WERI-Rb-1 (cell line): Measurements from ENCODE around the gene INO80D.
"Not testable (repeated sequence)": the region's sequence is repeated elsewhere in the genome, so short reads cannot be mapped to it uniquely, and the experiment has no call there.

ENCODE experiments used
- DNase-seq: peaks from one replicate; pipeline ENCODE4 v3.0.0-alpha.2; 2020
- H3K27ac ChIP-seq: fragments of 250-450 bp; sonication (Bioruptor Pico); 2 replicates; pipeline ENCODE4 v1.5.1; 2020; ENCODE audit warnings: mild to moderate bottlenecking, moderate library complexity
- H3K27me3 ChIP-seq: fragments of 250-450 bp; sonication (Bioruptor Pico); 2 replicates; pipeline ENCODE4 v1.5.1; 2021; ENCODE audit warnings: mild to moderate bottlenecking, low read depth, moderate library complexity; ENCODE audit not compliant: insufficient read depth, severe bottlenecking
- H3K36me3 ChIP-seq: fragments of 250-450 bp; sonication (Bioruptor Pico); 2 replicates; pipeline ENCODE4 v1.5.1; 2020; ENCODE audit warnings: mild to moderate bottlenecking, moderate library complexity
- H3K4me3 ChIP-seq: 2 replicates; pipeline ENCODE4 v1.5.1; 2011; ENCODE audit warnings: low read depth, mild to moderate bottlenecking, control low read depth, low read length
- H3K9me3 ChIP-seq: fragments of 250-450 bp; sonication (Bioruptor Pico); 2 replicates; pipeline ENCODE4 v1.5.1; 2021; ENCODE audit warnings: mild to moderate bottlenecking, moderate library complexity; ENCODE audit not compliant: severe bottlenecking
- TF ChIP-seq, protein P1 (sequence below): IDR thresholded peaks from 2 replicates; pipeline ENCODE4 v1.5.1; 2011; ENCODE audit warnings: low read depth, mild to moderate bottlenecking, control low read depth, inconsistent platforms, low read length

Gene INO80D

DNA sequence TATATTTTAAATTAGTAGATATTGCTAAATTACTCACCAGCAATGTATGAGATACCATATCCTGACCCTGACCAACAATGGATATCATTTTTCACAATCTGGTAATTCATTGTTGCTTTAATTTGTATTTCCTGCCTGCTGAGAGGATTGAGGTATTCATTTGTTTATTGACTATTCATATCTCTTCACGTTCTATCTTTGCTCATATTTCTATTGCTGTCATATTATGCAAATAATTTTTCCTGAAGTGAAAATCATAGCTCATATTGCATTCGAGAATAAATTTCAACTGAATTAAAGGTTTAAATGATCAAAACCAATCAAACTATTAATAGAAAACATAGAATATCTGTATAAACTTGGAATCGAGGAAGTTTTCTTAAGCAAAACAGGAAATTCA, 31.0 kb downstream of the INO80D start:
- Histone ChIP-seq H3K36me3 (peaks cover 41% of the 10 kb centered on the region), H3K4me3 (no peak overlapping the region), H3K27ac (no peak overlapping the region), H3K27me3 (no peaks in the 10 kb centered on the region), H3K9me3 (no peaks in the 10 kb centered on the region)
- TF ChIP-seq, protein P1, sequence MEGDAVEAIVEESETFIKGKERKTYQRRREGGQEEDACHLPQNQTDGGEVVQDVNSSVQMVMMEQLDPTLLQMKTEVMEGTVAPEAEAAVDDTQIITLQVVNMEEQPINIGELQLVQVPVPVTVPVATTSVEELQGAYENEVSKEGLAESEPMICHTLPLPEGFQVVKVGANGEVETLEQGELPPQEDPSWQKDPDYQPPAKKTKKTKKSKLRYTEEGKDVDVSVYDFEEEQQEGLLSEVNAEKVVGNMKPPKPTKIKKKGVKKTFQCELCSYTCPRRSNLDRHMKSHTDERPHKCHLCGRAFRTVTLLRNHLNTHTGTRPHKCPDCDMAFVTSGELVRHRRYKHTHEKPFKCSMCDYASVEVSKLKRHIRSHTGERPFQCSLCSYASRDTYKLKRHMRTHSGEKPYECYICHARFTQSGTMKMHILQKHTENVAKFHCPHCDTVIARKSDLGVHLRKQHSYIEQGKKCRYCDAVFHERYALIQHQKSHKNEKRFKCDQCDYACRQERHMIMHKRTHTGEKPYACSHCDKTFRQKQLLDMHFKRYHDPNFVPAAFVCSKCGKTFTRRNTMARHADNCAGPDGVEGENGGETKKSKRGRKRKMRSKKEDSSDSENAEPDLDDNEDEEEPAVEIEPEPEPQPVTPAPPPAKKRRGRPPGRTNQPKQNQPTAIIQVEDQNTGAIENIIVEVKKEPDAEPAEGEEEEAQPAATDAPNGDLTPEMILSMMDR: no peak
- no peak for DNase-seq

DNA sequence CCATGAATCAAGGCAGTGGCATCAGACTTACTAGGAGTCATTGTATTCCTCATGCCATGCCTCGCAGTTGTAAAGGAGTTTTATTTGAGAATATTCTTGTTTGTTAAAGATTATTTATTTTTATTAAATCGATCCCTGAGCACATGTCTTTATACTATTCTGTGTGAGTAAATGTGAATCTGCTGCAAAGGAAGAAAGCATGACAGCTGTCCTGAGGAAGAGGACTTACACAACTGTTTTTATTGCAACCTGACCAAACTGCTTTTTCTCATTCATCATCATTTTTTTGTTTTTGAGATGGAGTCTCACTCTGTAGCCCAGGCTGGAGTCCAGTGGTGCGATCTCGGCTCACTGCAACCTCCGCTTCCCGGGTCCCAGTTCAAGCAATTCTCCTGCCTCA, 34.1 kb downstream of the INO80D start:
- Histone ChIP-seq H3K36me3 (peaks cover 41% of the 10 kb centered on the region), H3K27me3 (no peaks in the 10 kb centered on the region), H3K4me3 (no peak overlapping the region), H3K9me3 (no peaks in the 10 kb centered on the region), H3K27ac (no peak overlapping the region)
- no peak for DNase-seq
- TF ChIP-seq, protein P1: no peak

DNA sequence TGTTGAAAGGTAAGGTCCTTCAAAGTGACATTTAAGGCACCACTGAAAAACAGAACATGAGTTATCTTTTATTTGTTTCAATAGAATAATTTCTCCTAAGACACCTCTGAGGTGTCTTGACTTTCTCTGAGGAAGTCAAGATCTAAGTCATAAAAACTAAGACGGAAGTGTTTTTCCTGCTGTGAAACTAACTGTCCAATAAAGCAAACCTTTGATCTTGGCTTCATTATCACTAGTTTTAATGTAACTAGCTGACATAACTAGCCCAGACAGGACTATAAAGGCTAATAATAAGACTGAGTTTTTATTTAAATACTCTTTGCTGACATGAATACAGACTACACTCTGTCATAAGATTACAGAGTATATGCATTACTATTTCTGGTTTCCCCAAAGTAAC, 36.6 kb downstream of the INO80D start:
- H3K36me3 ChIP-seq: peaks cover 26% of the 10 kb centered on the region
- TF ChIP-seq, protein P1: no peak
- DNase-seq: no peak
- H3K9me3 ChIP-seq: no peaks in the 10 kb centered on the region
- no peak overlapping the region for H3K27ac ChIP-seq
- no peak overlapping the region for H3K4me3 ChIP-seq
- no peaks in the 10 kb centered on the region for H3K27me3 ChIP-seq

DNA sequence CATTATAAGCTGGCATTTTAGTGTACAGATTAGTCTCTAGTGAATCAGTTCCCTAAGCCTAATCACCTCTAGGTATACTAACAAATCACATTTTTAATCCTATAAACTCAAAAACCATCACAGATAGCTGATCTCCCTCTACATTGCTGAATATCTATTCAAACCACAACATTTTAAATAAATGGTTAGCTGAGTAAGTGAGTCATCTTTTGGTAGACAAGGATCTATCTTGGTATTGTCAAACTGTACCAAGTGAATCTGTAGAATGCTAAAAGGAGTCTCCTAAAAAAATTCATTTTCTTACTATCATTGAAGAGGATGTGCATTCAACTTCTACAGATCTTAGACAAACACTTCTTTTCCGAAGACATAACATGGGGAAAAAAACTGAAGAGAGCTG, 40.7 kb downstream of the INO80D start:
- Histone ChIP-seq H3K9me3 (no peaks in the 10 kb centered on the region), H3K27me3 (no peaks in the 10 kb centered on the region), H3K4me3 (no peak overlapping the region), H3K27ac (no peak overlapping the region), H3K36me3 (peaks cover 22% of the 10 kb centered on the region)
- DNase-seq: no peak
- TF ChIP-seq, protein P1: no peak

DNA sequence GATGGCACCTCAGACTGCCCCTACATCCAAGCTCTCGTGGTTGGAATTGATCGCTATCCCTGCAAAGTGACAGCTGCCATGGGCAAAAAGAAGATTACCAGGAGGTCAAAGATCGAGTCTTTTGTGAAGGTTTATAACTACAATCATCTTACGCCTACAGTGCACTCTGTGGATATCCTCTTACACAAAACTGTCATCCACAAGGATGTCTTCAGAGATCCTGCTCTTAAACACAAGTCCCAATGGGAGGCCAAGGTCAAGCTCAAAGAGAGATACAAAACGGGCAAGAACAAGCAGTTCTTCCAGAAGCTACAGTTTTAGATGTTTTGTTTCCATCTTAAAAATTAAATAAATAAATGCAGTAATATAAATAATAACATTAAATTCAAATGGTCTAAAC, 45.4 kb downstream of the INO80D start:
- H3K36me3 ChIP-seq: peaks cover 23% of the 10 kb centered on the region
- H3K4me3 ChIP-seq: no peak overlapping the region
- H3K27ac ChIP-seq: peak overlapping the region; percentile 67
- no peaks in the 10 kb centered on the region for H3K9me3 ChIP-seq
- peak; percentile 77 for DNase-seq
- TF ChIP-seq, protein P1: no peak
- no peaks in the 10 kb centered on the region for H3K27me3 ChIP-seq

DNA sequence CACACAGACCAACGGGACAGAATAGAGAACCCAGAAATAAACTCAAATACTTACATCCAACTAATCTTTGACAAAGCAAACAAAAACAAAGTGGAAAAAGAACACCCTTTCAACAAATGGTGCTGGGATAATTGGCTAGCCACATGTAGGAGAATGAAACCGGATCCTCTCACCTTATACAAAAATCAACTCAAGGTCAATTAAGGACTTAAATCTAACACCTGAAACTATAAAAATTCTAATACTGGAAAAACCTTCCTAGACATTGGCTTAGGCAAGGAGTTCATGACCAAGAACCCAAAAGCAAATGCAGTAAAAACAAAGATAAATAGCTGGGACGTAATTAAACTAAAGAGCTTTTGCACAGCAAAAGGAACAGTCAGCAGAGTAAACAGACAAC, 50.6 kb downstream of the INO80D start:
- not testable (repeated sequence) for H3K9me3 ChIP-seq, H3K27me3 ChIP-seq, DNase-seq, H3K4me3 ChIP-seq, H3K27ac ChIP-seq
- peaks cover 14% of the 10 kb centered on the region for H3K36me3 ChIP-seq

DNA sequence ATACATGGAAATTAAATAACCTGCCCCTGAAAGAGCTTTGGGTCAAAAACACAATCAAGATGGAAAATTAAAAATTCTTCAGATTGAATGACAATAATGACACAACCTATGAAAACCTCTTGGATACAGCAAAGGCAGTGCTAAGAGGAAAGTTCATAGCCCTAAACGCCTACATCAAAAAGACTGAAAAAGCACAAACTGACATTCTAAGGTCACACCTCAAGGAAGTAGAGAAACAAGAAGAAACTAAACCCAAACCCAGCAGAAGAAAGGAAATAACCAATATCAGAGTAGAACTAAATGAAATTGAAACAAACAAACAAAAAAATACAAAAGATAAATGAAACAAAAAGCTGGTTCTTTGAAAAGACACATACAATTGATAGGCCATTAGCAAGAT, 52.5 kb downstream of the INO80D start:
- not testable (repeated sequence) for H3K27ac ChIP-seq, DNase-seq, H3K36me3 ChIP-seq, H3K27me3 ChIP-seq, H3K9me3 ChIP-seq, H3K4me3 ChIP-seq
